ENCODE results near the gene SLITRK6.

GRCh38 chr13:85841427-85841826 is 42.2 kb upstream of the SLITRK6 start:
- TF ChIP-seq POLR2A (IDR thresholded peaks at IDR 0.05; ENCODE audit: low read depth, low read length) = no peak
- TF ChIP-seq POLR2AphosphoS5 (IDR thresholded peaks at IDR 0.05; ENCODE audit: low read depth, low read length) = no peak
- TF ChIP-seq TAF1 (IDR thresholded peaks at IDR 0.05; ENCODE audit: borderline replicate concordance, low read depth, low read length) = no peak
